ENCODE data around the gene RAB23. TPM values are rescaled to one million over a fixed set of nuclear protein-coding genes. Genes with fewer than 3 reads are reported as not detected.

Gene RAB23
- 10 to 100 TPM; 21.0 to 29.8 TPM for total RNA-seq
- polyA plus RNA-seq (2013, experiment 1 of 2): 22.2 TPM
- 21.1 TPM for polyA plus RNA-seq (2013, experiment 2 of 2)
- long read RNA-seq, experiment 1, full-length matches to known transcripts: 6 of 20 reads
- long read RNA-seq, experiment 1, partial matches to known transcripts: 1 of 20 reads
- long read RNA-seq, experiment 1, other reads (novel, unspliced or antisense): 13 of 20 reads
- long read RNA-seq, experiment 2, full-length matches to known transcripts: 51 of 67 reads
- long read RNA-seq, experiment 2, partial matches to known transcripts: 3 of 67 reads
- long read RNA-seq, experiment 2, other reads (novel, unspliced or antisense): 13 of 67 reads
- long read RNA-seq, experiment 3, full-length matches to known transcripts: 12 of 22 reads
- long read RNA-seq, experiment 3, partial matches to known transcripts: 1 of 22 reads
- long read RNA-seq, experiment 3, other reads (novel, unspliced or antisense): 9 of 22 reads
- long read RNA-seq, experiment 4, partial matches to known transcripts: 1 of 1 reads
- long read RNA-seq, experiment 4, other reads (novel, unspliced or antisense): 0 of 1 reads

GRCh38 chr6:57221936-57222742, at the start of gene RAB23:
Gene RAB23 (minus strand): TSS chr6:57222307. CDS start chr6:57210380, 11,927 bp downstream.
- Mint-ChIP-seq H3K4me3 (peak within 1 kb of the TSS; percentile 90), H3K27ac (peak within 1 kb of the TSS; percentile 98), H3K9me3 (peaks cover 11% of the 10 kb centered on the region), H3K36me3 (ENCODE audit: low read depth) (peaks cover 24% of the 10 kb centered on the region), H3K4me1 (peaks cover 19% of the 10 kb centered on the region), H3K27me3 (ENCODE audit: insufficient read depth) (no peaks in the 10 kb centered on the region)
- Histone ChIP-seq H3K27me3 (ENCODE audit: control insufficient read depth, insufficient read depth, low read length, poor library complexity, severe bottlenecking) (no peaks in the 10 kb centered on the region), H3K27ac (ENCODE audit: low read depth, low read length) (peak within 1 kb of the TSS; percentile 40), H3K9ac (ENCODE audit: extremely low read depth, low read length, poor library complexity, severe bottlenecking) (peak within 1 kb of the TSS; percentile 62), H3K4me3 (ENCODE audit: low read length) (peak within 1 kb of the TSS; percentile 93), H3K9me3 (ENCODE audit: control insufficient read depth, low read length) (peaks cover 17% of the 10 kb centered on the region), H3K4me1 (ENCODE audit: control insufficient read depth, insufficient read depth, low read length) (no peaks in the 10 kb centered on the region), H3K36me3 (ENCODE audit: control insufficient read depth, insufficient read depth, low read length) (no peaks in the 10 kb centered on the region)
- WGBS, 2 experiments (ENCODE audit: insufficient coverage in 1 of 2, insufficient read length in 1 of 2): 0 to 1% methylated on average over 22 to 69 of the region's 69 CpGs
- peak; percentile 96 for DNase-seq
- peak; percentile 52 for TF ChIP-seq CTCF (conservative IDR thresholded peaks at IDR 0.05)

- Histone ChIP-seq H3K36me3 (ENCODE audit: control insufficient read depth, insufficient read depth, low read length) (no peaks in the 10 kb centered on the region), H3K27me3 (ENCODE audit: control insufficient read depth, insufficient read depth, low read length, poor library complexity, severe bottlenecking) (no peaks in the 10 kb centered on the region), H3K4me3 (ENCODE audit: low read length) (no peak overlapping the region), H3K9ac (ENCODE audit: extremely low read depth, low read length, poor library complexity, severe bottlenecking) (no peak overlapping the region), H3K27ac (ENCODE audit: low read depth, low read length) (no peak overlapping the region), H3K4me1 (ENCODE audit: control insufficient read depth, insufficient read depth, low read length) (no peaks in the 10 kb centered on the region), H3K9me3 (ENCODE audit: control insufficient read depth, low read length) (no peaks in the 10 kb centered on the region)
- peaks cover 6% of the 10 kb centered on the region for H3K27me3 Mint-ChIP-seq (ENCODE audit: insufficient read depth)
- H3K36me3 Mint-ChIP-seq (ENCODE audit: low read depth): no peaks in the 10 kb centered on the region
- peak; percentile 4 for TF ChIP-seq CTCF (conservative IDR thresholded peaks at IDR 0.05)
- H3K4me3 Mint-ChIP-seq: no peak overlapping the region
- H3K9me3 Mint-ChIP-seq: peaks cover 17% of the 10 kb centered on the region
- no peak for DNase-seq
- no peaks in the 10 kb centered on the region for H3K4me1 Mint-ChIP-seq
- H3K27ac Mint-ChIP-seq: no peak overlapping the region
These were observed 46.2 kb upstream of the RAB23 start for GRCh38 chr6:57268294-57268640.

- Mint-ChIP-seq H3K27ac (no peak overlapping the region), H3K36me3 (ENCODE audit: low read depth) (no peaks in the 10 kb centered on the region), H3K4me1 (no peaks in the 10 kb centered on the region), H3K27me3 (ENCODE audit: insufficient read depth) (peaks cover 6% of the 10 kb centered on the region), H3K9me3 (peaks cover 12% of the 10 kb centered on the region), H3K4me3 (no peak overlapping the region)
- H3K27ac ChIP-seq (ENCODE audit: low read depth, low read length): no peak overlapping the region
- H3K9ac ChIP-seq (ENCODE audit: extremely low read depth, low read length, poor library complexity, severe bottlenecking): no peak overlapping the region
- peak; percentile 74 for DNase-seq
- no peak overlapping the region for H3K4me3 ChIP-seq (ENCODE audit: low read length)
- peak; percentile 82 for TF ChIP-seq CTCF (conservative IDR thresholded peaks at IDR 0.05)
- WGBS, 2 experiments (ENCODE audit: insufficient coverage in 1 of 2, insufficient read length in 1 of 2): 90 to 91% methylated on average over 7 to 10 of the region's 10 CpGs
- no peaks in the 10 kb centered on the region for H3K27me3 ChIP-seq (ENCODE audit: control insufficient read depth, insufficient read depth, low read length, poor library complexity, severe bottlenecking)
- H3K9me3 ChIP-seq (ENCODE audit: control insufficient read depth, low read length): no peaks in the 10 kb centered on the region
- no peaks in the 10 kb centered on the region for H3K4me1 ChIP-seq (ENCODE audit: control insufficient read depth, insufficient read depth, low read length)
- no peaks in the 10 kb centered on the region for H3K36me3 ChIP-seq (ENCODE audit: control insufficient read depth, insufficient read depth, low read length)
These were observed 45.6 kb upstream of the RAB23 start for GRCh38 chr6:57267586-57268293.

All from endodermal cell (in vitro differentiated cells).